Peyer's patch (tissue), 4 donors: ENCODE data around the gene F9.

ENCODE experiments used
- POLR2A ChIP-seq, 2 donors: fragments of 450-650 bp; IDR thresholded peaks; one replicate each; pipeline ENCODE4 v1.5.1; 2017; ENCODE audit warnings: antibody characterized with exemption in 2 of 2, mild to moderate bottlenecking in 2 of 2, moderate library complexity in 2 of 2
- TF ChIP-seq, protein P1 (sequence below), 6 experiments: fragments of 450-650 bp in 4 of 6; fragments of 200-600 bp in 2 of 6; sonication (generic) in 1 of 6; IDR thresholded peaks; one replicate each; pipeline ENCODE4 v1.5.1; 2017 to 2019; ENCODE audit warnings: antibody characterized with exemption in 6 of 6, mild to moderate bottlenecking in 3 of 6, moderate library complexity in 1 of 6

- TF ChIP-seq, protein P1, sequence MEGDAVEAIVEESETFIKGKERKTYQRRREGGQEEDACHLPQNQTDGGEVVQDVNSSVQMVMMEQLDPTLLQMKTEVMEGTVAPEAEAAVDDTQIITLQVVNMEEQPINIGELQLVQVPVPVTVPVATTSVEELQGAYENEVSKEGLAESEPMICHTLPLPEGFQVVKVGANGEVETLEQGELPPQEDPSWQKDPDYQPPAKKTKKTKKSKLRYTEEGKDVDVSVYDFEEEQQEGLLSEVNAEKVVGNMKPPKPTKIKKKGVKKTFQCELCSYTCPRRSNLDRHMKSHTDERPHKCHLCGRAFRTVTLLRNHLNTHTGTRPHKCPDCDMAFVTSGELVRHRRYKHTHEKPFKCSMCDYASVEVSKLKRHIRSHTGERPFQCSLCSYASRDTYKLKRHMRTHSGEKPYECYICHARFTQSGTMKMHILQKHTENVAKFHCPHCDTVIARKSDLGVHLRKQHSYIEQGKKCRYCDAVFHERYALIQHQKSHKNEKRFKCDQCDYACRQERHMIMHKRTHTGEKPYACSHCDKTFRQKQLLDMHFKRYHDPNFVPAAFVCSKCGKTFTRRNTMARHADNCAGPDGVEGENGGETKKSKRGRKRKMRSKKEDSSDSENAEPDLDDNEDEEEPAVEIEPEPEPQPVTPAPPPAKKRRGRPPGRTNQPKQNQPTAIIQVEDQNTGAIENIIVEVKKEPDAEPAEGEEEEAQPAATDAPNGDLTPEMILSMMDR (IDR thresholded peaks at IDR 0.05) = peak in 2 of 6 experiments; percentile 25 to 43
- no peak for TF ChIP-seq POLR2A (IDR thresholded peaks at IDR 0.05)
These were observed 29.0 kb downstream of the F9 start for GRCh38 chrX:139559383-139560042.
